Neuron (in vitro differentiated cells): Measurements from ENCODE around the gene CABP7.

ENCODE experiments used
- H2AFZ ChIP-seq: one replicate; pipeline ENCODE4 v1.6.1; 2013; ENCODE audit warnings: low read depth, mild to moderate bottlenecking, inconsistent platforms, low read length, moderate library complexity
- H3K27me3 ChIP-seq: one replicate; pipeline ENCODE4 v1.6.1; 2013; ENCODE audit warnings: low read length; ENCODE audit not compliant: insufficient read depth
- H3K36me3 ChIP-seq: one replicate; pipeline ENCODE4 v1.6.1; 2013; ENCODE audit warnings: low read length; ENCODE audit not compliant: insufficient read depth
- H3K4me1 ChIP-seq: one replicate; pipeline ENCODE4 v1.6.1; 2013; ENCODE audit warnings: low read length; ENCODE audit not compliant: insufficient read depth
- H3K4me3 ChIP-seq: 2 replicates; pipeline ENCODE4 v1.5.1; 2013; ENCODE audit warnings: mild to moderate bottlenecking, low read length, moderate library complexity
- H3K9me3 ChIP-seq: one replicate; pipeline ENCODE4 v1.6.1; 2013; ENCODE audit warnings: low read length

The CABP7 gene

GRCh38 chr22:29706486-29706885, 13.3 kb upstream of the CABP7 start:
- H3K9me3 ChIP-seq = no peaks in the 10 kb centered on the region
- H3K4me1 ChIP-seq = peaks cover 39% of the 10 kb centered on the region
- H3K4me3 ChIP-seq = no peak overlapping the region
- peaks cover 17% of the 10 kb centered on the region for H3K27me3 ChIP-seq
- H2AFZ ChIP-seq = no peak overlapping the region
- no peaks in the 10 kb centered on the region for H3K36me3 ChIP-seq

- H3K27me3 ChIP-seq = peaks cover 15% of the 10 kb centered on the region
- no peak overlapping the region for H3K4me3 ChIP-seq
- H3K4me1 ChIP-seq = peaks cover 36% of the 10 kb centered on the region
- no peaks in the 10 kb centered on the region for H3K36me3 ChIP-seq
- no peak overlapping the region for H2AFZ ChIP-seq
- no peaks in the 10 kb centered on the region for H3K9me3 ChIP-seq
Measured at GRCh38 chr22:29707010-29707409, 12.8 kb upstream of the CABP7 start.

GRCh38 chr22:29707471-29707870, 12.3 kb upstream of the CABP7 start:
- H3K4me1 ChIP-seq = peaks cover 36% of the 10 kb centered on the region
- no peaks in the 10 kb centered on the region for H3K36me3 ChIP-seq
- no peak overlapping the region for H3K4me3 ChIP-seq
- H3K27me3 ChIP-seq = peaks cover 14% of the 10 kb centered on the region
- H2AFZ ChIP-seq = no peak overlapping the region
- no peaks in the 10 kb centered on the region for H3K9me3 ChIP-seq

DNA sequence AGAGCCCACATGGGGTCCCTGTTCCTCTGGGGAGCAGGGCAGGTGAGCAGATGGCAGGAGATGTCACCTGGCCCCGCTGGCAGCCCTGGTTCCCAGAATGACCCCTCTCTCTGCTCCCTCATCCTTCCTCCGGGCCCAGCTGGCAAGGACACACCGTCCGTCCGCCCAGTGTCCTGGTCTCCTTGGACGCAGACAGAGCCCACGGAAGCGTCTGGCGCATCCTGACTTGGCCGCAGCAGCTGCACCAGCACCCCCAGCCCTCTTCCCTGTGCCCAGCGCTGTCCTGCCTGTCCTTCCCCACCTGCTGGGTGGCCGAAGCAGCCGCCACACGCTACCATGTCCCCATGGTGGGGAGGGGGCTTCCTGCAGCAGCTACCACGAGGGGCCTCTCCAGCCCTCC, 9.6 kb upstream of the CABP7 start:
- H3K4me3 ChIP-seq = no peak overlapping the region
- H2AFZ ChIP-seq = no peak overlapping the region
- H3K27me3 ChIP-seq = peaks cover 10% of the 10 kb centered on the region
- H3K36me3 ChIP-seq = no peaks in the 10 kb centered on the region
- peaks cover 17% of the 10 kb centered on the region for H3K4me1 ChIP-seq
- no peaks in the 10 kb centered on the region for H3K9me3 ChIP-seq

GRCh38 chr22:29710922-29711593, 8.7 kb upstream of the CABP7 start:
- peaks cover 10% of the 10 kb centered on the region for H3K27me3 ChIP-seq
- H2AFZ ChIP-seq = no peak overlapping the region
- no peak overlapping the region for H3K4me3 ChIP-seq
- H3K9me3 ChIP-seq = no peaks in the 10 kb centered on the region
- H3K4me1 ChIP-seq = peaks cover 9% of the 10 kb centered on the region
- H3K36me3 ChIP-seq = no peaks in the 10 kb centered on the region

DNA sequence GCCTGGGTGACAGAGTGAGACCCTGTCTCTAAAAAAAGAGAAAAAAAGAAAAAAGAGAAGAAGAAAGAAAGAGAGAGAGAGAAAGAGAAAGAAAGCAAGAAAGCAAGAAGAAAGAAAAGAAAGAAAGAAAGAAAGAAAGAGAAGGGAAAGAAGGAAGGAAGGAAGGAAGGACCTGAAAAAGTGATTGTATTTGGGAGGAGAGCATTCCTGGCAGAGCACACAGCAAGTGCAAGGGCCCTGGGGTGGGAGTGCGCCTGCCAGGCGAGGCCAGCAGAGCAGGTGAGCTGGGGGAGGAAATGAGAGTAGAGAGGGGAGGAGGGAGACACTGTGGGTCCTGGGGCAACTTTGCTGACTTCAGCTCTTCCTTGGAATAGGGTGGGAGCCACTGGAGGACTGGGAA, 7.7 kb upstream of the CABP7 start:
- Histone ChIP-seq H2AFZ (no peak overlapping the region), H3K4me3 (no peak overlapping the region), H3K9me3 (no peaks in the 10 kb centered on the region), H3K4me1 (no peaks in the 10 kb centered on the region), H3K27me3 (peaks cover 10% of the 10 kb centered on the region), H3K36me3 (no peaks in the 10 kb centered on the region)

DNA sequence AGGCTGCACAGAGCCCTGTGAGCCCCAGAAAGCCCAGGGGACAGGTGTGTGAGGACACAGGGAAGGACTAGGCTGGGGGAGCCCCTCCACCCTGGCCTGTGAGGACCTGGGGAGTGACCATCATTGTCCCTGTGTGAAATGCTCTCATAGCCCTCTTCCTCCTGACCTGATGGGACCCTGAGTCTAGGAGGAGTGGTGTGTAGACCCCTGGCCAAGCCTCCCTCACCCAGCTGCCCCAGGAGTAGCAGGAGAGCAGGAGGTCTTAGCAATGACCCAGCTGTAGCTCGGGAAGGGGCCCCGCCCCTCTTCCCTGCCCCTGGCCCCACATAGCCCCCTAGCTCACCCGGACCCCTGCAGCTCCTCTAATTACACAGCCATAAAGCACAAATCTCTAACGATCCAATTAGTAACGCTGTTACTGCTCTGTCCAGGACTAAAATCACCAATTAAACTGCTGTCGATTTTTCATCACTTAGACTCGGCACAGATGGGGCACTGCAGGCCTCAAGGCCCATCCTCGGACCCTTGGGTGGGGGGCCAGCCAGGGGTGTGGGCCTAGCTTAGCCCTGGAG, 6.6 kb upstream of the CABP7 start:
- Histone ChIP-seq H3K4me1 (no peaks in the 10 kb centered on the region), H3K27me3 (peaks cover 14% of the 10 kb centered on the region), H3K4me3 (no peak overlapping the region), H3K36me3 (no peaks in the 10 kb centered on the region), H2AFZ (no peak overlapping the region), H3K9me3 (no peaks in the 10 kb centered on the region)

DNA sequence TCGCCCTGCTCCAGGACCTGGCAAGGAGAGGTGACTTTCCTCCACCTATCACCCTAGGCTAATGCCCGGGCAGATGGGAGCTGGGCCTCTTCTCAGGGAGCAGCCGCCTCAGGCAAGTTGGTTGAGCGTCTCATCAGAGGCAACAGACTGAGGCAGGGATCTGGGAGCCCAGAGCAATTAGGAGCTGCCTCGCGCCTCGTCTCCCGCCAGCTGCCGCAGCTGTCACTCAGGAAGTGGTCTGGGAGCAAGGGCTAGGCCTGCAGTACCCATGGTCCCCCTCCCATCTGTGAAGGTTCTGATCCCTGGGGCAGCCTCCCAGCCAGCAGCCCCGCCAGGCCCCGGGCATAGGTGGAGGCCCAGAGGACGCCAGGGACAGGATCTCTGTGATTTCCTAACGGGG, 4.6 kb upstream of the CABP7 start:
- H3K36me3 ChIP-seq = no peaks in the 10 kb centered on the region
- H3K4me3 ChIP-seq = no peak overlapping the region
- peaks cover under 1% of the 10 kb centered on the region for H3K4me1 ChIP-seq
- no peak overlapping the region for H2AFZ ChIP-seq
- H3K27me3 ChIP-seq = peaks cover 26% of the 10 kb centered on the region
- no peaks in the 10 kb centered on the region for H3K9me3 ChIP-seq

DNA sequence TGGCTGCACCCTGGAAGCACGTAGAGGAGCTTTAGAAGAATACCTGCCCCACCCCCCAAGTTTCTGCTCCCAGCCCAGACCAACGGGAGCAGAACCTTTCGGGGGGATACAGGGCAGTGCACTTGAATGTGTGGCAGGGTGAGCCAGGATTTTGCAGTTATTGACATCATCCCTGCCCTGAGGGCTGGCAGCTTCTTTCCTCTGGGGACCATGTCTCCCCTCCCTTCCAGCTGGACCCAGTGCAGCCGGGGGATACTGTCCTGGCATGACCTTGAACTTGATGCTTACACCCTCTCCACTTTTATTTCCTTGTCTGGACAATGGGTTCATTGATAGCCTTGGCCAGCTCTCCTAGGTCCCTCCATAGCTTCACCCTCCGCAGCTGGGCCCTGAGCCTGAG, 4.1 kb upstream of the CABP7 start:
- H3K4me1 ChIP-seq = peaks cover 2% of the 10 kb centered on the region
- H3K4me3 ChIP-seq = no peak overlapping the region
- H3K27me3 ChIP-seq = peaks cover 28% of the 10 kb centered on the region
- no peak overlapping the region for H2AFZ ChIP-seq
- H3K9me3 ChIP-seq = no peaks in the 10 kb centered on the region
- no peaks in the 10 kb centered on the region for H3K36me3 ChIP-seq

DNA sequence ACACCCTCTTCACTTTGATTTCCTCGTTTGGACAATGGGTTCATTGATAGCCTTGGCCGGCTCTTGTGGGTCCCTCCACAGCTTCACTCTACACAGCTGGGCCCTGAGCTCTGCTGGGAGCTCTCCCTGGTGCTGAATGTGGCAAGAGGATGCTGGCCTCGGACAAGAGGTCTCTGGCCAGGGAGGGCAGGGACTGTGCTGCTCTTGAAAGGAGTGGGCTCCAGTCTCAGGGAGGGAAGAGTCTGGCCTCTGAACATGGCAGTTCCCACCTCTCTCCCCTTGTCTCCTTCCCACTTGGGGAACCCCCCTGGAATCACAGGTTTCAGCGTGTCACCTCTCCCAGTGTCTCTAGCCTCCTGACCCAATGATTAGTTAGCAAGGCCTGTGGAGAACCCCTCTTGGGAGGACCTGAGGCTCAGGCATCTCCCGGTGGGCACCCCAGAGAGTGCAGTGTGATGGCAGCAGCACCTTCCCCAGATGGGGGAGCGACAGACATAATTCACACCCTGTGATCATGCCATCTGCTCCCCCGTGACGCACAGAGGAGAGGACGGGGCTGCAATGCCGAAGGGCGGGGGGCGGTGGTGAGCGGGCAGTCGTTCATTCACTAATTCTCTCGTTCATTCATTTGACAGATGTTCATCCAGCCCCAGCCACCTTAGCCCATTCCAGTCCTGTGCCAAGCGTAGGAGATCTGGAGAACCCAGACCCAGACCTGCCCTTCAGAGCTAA, 2.8 kb upstream of the CABP7 start:
- Histone ChIP-seq H3K4me1 (peaks cover 9% of the 10 kb centered on the region), H3K9me3 (no peaks in the 10 kb centered on the region), H2AFZ (no peak overlapping the region), H3K27me3 (peaks cover 40% of the 10 kb centered on the region), H3K4me3 (no peak overlapping the region), H3K36me3 (no peaks in the 10 kb centered on the region)

DNA sequence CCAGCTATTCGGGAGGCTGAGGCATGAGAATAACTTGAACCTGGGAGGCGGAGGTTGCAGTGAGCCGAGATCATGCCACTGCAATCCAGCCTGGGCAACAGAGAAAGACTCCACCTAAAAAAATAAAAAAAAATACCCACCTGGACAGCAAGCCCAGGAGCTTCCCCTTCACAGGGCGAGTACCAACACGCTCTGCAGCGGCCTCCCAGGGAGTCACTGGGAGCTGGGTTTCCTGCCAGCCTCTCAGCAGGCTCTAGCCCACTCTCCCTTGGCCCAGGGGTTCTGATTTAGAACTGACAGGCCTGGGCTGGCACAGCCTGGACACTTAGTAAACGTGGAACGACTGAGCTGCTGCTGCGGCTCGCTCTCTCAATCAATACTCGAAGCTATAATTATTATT, 2.0 kb upstream of the CABP7 start:
- no peak overlapping the region for H2AFZ ChIP-seq
- peaks cover 9% of the 10 kb centered on the region for H3K4me1 ChIP-seq
- peaks cover 45% of the 10 kb centered on the region for H3K27me3 ChIP-seq
- no peak overlapping the region for H3K4me3 ChIP-seq
- H3K9me3 ChIP-seq = no peaks in the 10 kb centered on the region
- no peaks in the 10 kb centered on the region for H3K36me3 ChIP-seq

DNA sequence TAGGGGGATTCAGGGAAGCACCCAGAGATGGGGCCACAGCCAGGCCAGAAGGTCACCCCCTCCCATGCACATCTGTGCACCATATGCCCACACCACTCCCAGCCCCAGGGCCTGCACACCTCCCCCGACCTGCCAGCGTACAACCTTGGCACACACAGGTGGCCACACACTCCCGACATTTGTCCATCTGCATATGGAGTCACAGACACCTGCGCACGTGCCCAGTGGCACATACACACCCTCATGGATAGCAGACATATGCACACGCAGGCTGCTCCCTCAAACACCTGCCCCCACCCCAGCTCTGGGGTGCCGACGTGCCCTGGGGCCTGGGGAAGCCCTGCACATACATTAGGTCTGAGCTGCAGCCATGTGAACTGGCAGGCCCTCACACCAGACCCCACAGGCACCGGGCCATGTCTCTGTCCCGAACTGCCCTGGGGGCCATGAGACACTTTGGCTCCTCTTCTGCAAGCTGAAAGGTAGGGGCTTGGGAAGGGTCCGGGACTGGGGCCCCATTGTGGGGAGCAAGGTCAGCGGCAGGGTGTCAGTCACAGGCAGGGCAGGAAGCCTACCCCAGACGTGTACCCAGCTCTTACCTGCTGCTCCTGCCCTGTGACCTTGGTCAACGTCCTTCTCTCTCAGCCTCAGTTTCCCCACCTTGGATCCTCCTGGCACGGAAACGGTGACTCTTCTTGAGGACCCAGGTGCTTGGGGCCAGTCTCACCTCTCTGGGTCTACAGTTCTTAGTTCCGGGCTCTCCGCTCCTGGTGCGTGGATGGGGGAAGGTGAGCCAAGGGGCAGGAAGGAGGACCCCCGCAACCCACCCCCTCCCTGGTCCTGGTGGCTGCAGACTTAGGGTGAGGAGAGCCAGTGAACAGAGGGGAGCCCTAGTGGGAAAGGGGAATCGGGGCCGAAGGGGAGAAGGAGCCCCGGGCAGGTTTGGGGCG, 579 bp upstream of the CABP7 start:
- no peak overlapping the region for H3K4me3 ChIP-seq
- peaks cover 56% of the 10 kb centered on the region for H3K27me3 ChIP-seq
- H3K36me3 ChIP-seq = no peaks in the 10 kb centered on the region
- H2AFZ ChIP-seq = no peak overlapping the region
- no peaks in the 10 kb centered on the region for H3K9me3 ChIP-seq
- H3K4me1 ChIP-seq = peaks cover 9% of the 10 kb centered on the region
